Liver (tissue), 9 donors: ENCODE data around the gene ZNF587. TPM values are rescaled to one million over a fixed set of nuclear protein-coding genes. Genes with fewer than 3 reads are reported as not detected.
"Not testable (repeated sequence)": the region's sequence is repeated elsewhere in the genome, so short reads cannot be mapped to it uniquely, and the experiment has no call there.

Experiments
- DNase-seq: peaks from one replicate; pipeline ENCODE4 v3.0.0-alpha.2; 2017; ENCODE audit warnings: low spot score
- H3K27ac ChIP-seq, 2 donors: one replicate each; pipeline ENCODE4 v1.7.0; 2013; ENCODE audit warnings: inconsistent platforms in 2 of 2, low read length in 2 of 2, control low read depth in 1 of 2, low read depth in 1 of 2, mild to moderate bottlenecking in 1 of 2
- H3K27me3 ChIP-seq, 4 donors: one replicate each; pipeline versions ENCODE4 v1.6.1 to v1.7.0; 2013; ENCODE audit warnings: low read length in 3 of 4, inconsistent platforms in 1 of 4, mild to moderate bottlenecking in 1 of 4, moderate library complexity in 1 of 4; ENCODE audit not compliant: control insufficient read depth in 4 of 4, insufficient read depth in 4 of 4
- H3K36me3 ChIP-seq, 4 donors: one replicate each; pipeline versions ENCODE4 v1.6.1 to v1.7.0; 2013; ENCODE audit warnings: low read length in 3 of 4, mild to moderate bottlenecking in 3 of 4, low read depth in 1 of 4, moderate library complexity in 1 of 4; ENCODE audit not compliant: control insufficient read depth in 4 of 4, insufficient read depth in 3 of 4
- H3K4me1 ChIP-seq, 4 donors: one replicate each; pipeline versions ENCODE4 v1.6.1 to v1.7.0; 2013; ENCODE audit warnings: low read length in 3 of 4, mild to moderate bottlenecking in 3 of 4, moderate library complexity in 1 of 4; ENCODE audit not compliant: control insufficient read depth in 4 of 4, insufficient read depth in 4 of 4
- H3K4me3 ChIP-seq, 3 donors: one replicate each; pipeline versions ENCODE4 v1.6.1 to v1.7.0; 2013; ENCODE audit warnings: low read length in 3 of 3, control low read depth in 1 of 3, low read depth in 1 of 3, mild to moderate bottlenecking in 1 of 3
- H3K9ac ChIP-seq, 2 donors: one replicate each; pipeline ENCODE4 v1.7.0; 2013; ENCODE audit warnings: low read length in 2 of 2, mild to moderate bottlenecking in 2 of 2, moderate library complexity in 2 of 2, control low read depth in 1 of 2, low read depth in 1 of 2
- H3K9me3 ChIP-seq, 4 donors: one replicate each; pipeline versions ENCODE4 v1.6.1 to v1.7.0; 2013; ENCODE audit warnings: low read length in 3 of 4; ENCODE audit not compliant: control insufficient read depth in 4 of 4
- ATF3 ChIP-seq: IDR thresholded peaks from 2 replicates; pipeline ENCODE4 v1.6.1; 2016; ENCODE audit warnings: antibody characterized with exemption
- EGR1 ChIP-seq, 2 donors: IDR thresholded peaks; 2 replicates each; pipeline ENCODE4 v1.6.1; 2016 to 2018; ENCODE audit warnings: antibody characterized with exemption in 2 of 2, low read depth in 2 of 2
- GABPA ChIP-seq, 2 donors: IDR thresholded peaks in 1 of 2; conservative IDR thresholded peaks in 1 of 2; 2 replicates each; pipeline ENCODE4 v1.6.1; 2016; ENCODE audit warnings: antibody characterized with exemption in 2 of 2, mild to moderate bottlenecking in 1 of 2, moderate library complexity in 1 of 2
- HNF4A ChIP-seq, 2 donors: conservative IDR thresholded peaks; 2 replicates each; pipeline ENCODE4 v1.6.1; 2016; ENCODE audit warnings: antibody characterized with exemption in 2 of 2, mild to moderate bottlenecking in 2 of 2
- HNF4G ChIP-seq: IDR thresholded peaks from 2 replicates; pipeline ENCODE4 v1.6.1; 2016; ENCODE audit warnings: antibody characterized with exemption
- JUND ChIP-seq, 2 donors: IDR thresholded peaks; 2 replicates each; pipeline ENCODE4 v1.6.1; 2016; ENCODE audit warnings: antibody characterized with exemption in 2 of 2
- MAX ChIP-seq: IDR thresholded peaks from 2 replicates; pipeline ENCODE4 v1.6.1; 2016; ENCODE audit warnings: antibody characterized with exemption
- NR2F2 ChIP-seq: IDR thresholded peaks from 2 replicates; pipeline ENCODE4 v1.6.1; 2016; ENCODE audit warnings: antibody characterized with exemption
- RAD21 ChIP-seq, 2 donors: IDR thresholded peaks; 2 replicates each; pipeline ENCODE4 v1.6.1; 2016; ENCODE audit warnings: antibody characterized with exemption in 2 of 2, mild to moderate bottlenecking in 2 of 2
- RXRA ChIP-seq, 2 donors: IDR thresholded peaks; 2 replicates each; pipeline ENCODE4 v1.6.1; 2017 to 2018; ENCODE audit warnings: antibody characterized with exemption in 2 of 2, mild to moderate bottlenecking in 1 of 2
- SP1 ChIP-seq: IDR thresholded peaks from 2 replicates; pipeline ENCODE4 v1.6.1; 2018; ENCODE audit warnings: antibody characterized with exemption, mild to moderate bottlenecking
- TAF1 ChIP-seq: conservative IDR thresholded peaks from 2 replicates; pipeline ENCODE4 v1.6.1; 2016; ENCODE audit warnings: antibody characterized with exemption, mild to moderate bottlenecking
- YY1 ChIP-seq: IDR thresholded peaks from 2 replicates; pipeline ENCODE4 v1.6.1; 2016; ENCODE audit warnings: antibody characterized with exemption, mild to moderate bottlenecking
- ZBTB33 ChIP-seq: IDR thresholded peaks from 2 replicates; pipeline ENCODE4 v1.6.1; 2016; ENCODE audit warnings: antibody characterized with exemption
- WGBS: extraction: QIAGEN DNeasy Blood & Tissue Kit; methylation state at CpG from one replicate; pipeline ENCODE4 v1.1.7; 2013; 5-methylcytosine and 5-hydroxymethylcytosine counted together
- polyA plus RNA-seq, 2 donors: library from polyadenylated mRNA; stranded (reverse) in 1 of 2; unstranded in 1 of 2; fragments of 200-250 nt in 1 of 2; fragments of >200 nt in 1 of 2; fragmentation: Nextera tagmentation in 1 of 2; extraction: Ambion mirVana in 1 of 2; gene quantifications; one replicate each; pipeline versions ENCODE4 v1.2.1 to v1.2.3, GENCODE V29; 2013 to 2015
- total RNA-seq, 2 donors: library from RNA; depleted of rRNA; stranded (reverse); fragments of >200 nt; gene quantifications; one replicate each; pipeline ENCODE4 v1.2.3, GENCODE V29; 2014
- TF ChIP-seq, protein P1 (sequence below): IDR thresholded peaks from 2 replicates; pipeline ENCODE4 v1.6.1; 2016; ENCODE audit warnings: antibody characterized with exemption, mild to moderate bottlenecking
- donor health status: healthy.
- donor health status: healthy.
- donor health status: healthy.
- donor health status: healthy.
- donor health status: healthy.

ZNF587 gene
- total and polyA plus RNA-seq, 4 donors: 2.7 to 27.8 (median 9.2) TPM

GRCh38 chr19:57812226-57812625 lies 37.4 kb upstream of the ZNF587 start (continued):
- no peak for TF ChIP-seq NR2F2

GRCh38 chr19:57812975-57813820 lies 36.5 kb upstream of the ZNF587 start:
- not testable (repeated sequence) for H3K9ac ChIP-seq, DNase-seq, H3K27ac ChIP-seq, H3K9me3 ChIP-seq, H3K27me3 ChIP-seq
- Histone ChIP-seq H3K4me3 (peak overlapping the region in 1 of 3 donors; percentile 63), H3K4me1 (peaks cover 2 to 27% (median 8%) of the 10 kb centered on the region in 4 donors), H3K36me3 (peaks cover 0 to 14% (median 12%) of the 10 kb centered on the region in 4 donors)
- WGBS: 87% methylated on average over 13 of the region's 13 CpGs

DNA sequence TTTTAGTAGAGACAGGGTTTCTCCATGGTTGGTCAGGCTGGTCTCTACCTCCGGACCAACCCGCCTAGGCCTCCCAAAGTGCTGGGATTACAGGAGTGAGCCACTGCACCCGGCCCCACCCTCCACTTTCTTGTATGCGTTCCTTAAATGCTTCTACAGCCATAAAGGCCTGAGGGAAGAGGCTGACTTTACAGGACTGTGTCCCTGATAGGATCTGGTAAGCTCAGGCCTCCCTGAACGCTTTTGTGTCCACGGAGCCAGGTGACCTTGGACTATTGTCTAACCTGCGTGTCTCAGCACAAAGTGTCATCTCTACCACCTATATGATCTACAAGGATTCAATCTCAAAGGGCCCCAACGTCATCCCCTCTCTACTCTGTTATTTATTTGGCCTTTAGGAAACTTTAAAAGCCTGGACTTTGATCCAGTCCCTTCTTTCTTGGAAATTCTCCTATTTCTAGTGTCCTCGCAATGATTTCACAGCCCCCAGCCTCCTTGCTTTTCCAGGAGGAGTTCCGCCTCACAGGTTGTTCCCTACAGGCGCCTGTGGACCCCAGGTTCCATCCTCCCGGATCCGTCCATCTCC lies 35.6 kb upstream of the ZNF587 start:
- peak overlapping the region; percentile 63 to 86 (median 85) for H3K4me3 ChIP-seq
- no peaks in the 10 kb centered on the region for H3K27me3 ChIP-seq
- TF ChIP-seq HNF4A (conservative IDR thresholded peaks at IDR 0.05) (peak in 1 of 2 donors; percentile 42), GABPA (IDR thresholded peaks at IDR 0.05 in 1 of 2, conservative IDR thresholded peaks at IDR 0.05 in 1 of 2) (no peak)
- H3K4me1 ChIP-seq: peaks cover 2 to 27% (median 8%) of the 10 kb centered on the region in 4 donors
- WGBS: 16% methylated on average over 13 of the region's 13 CpGs
- peak overlapping the region; percentile 67 to 82 for H3K27ac ChIP-seq
- peaks cover 0 to 11% (median 7%) of the 10 kb centered on the region in 4 donors for H3K36me3 ChIP-seq
- no peak for DNase-seq
- no peaks in the 10 kb centered on the region for H3K9me3 ChIP-seq
- H3K9ac ChIP-seq: peak overlapping the region; percentile 70 to 95

DNA sequence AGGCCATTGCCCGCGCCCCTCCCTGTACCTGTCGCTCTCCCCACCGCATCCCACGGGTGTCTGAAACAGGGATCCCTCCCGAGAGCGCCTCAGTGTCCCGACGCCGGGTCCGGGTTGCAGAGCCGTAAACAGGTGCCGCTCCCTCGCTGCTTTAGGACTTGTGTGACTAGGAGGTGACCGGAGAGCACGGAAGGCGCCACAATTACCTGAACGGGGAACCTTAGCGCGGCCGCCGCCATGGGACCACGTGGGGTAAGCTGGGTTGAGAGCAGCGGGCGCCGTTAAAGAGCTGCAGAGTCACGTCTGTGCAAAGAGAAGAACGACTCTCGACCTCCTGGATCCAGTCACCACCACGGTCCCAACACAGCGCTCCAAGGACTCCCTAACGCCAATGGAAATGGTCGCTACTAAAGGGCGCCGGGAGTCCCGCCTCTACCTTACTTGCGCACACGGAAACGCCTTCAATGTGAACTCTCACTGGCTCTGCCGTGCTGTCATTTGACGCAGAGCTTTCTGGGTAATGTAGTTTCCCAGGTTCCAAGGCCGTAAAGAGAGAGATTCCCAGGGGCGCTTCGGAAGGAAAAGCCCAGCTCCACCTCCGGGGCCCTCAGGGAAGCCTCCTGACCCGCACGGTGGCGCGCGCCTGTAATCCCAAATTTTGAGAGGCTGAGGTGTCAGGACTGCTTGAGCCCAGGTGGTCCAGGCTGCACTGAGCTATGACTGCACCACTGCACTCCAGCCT lies 35.0 kb upstream of the ZNF587 start, which contains the start of gene ZNF552:
TSS of gene ZNF552 (minus strand) at position 409 of the 742 bp plus-strand sequence. CDS start at position 239, 170 bp downstream.
- H3K9me3 ChIP-seq: no peaks in the 10 kb centered on the region
- under 1% methylated on average over 50 of the region's 50 CpGs for WGBS
- peak within 1 kb of the TSS; percentile 67 to 82 for H3K27ac ChIP-seq
- H3K9ac ChIP-seq: peak within 1 kb of the TSS; percentile 70 to 95
- peak; percentile 84 for DNase-seq
- H3K27me3 ChIP-seq: no peaks in the 10 kb centered on the region
- H3K36me3 ChIP-seq: peaks cover 0 to 8% (median 2%) of the 10 kb centered on the region in 4 donors
- peaks cover 2 to 27% (median 8%) of the 10 kb centered on the region in 4 donors for H3K4me1 ChIP-seq
- TF ChIP-seq TAF1 (peak; percentile 94), JUND (IDR thresholded peaks at IDR 0.05) (no peak), YY1 (peak; percentile 96), RXRA (IDR thresholded peaks at IDR 0.05) (peak; percentile 68), HNF4A (conservative IDR thresholded peaks at IDR 0.05) (peak in 1 of 2 donors; percentile 15), SP1 (peak; percentile 51), ATF3 (no peak), MAX (peak; percentile 54), ZBTB33 (peak; percentile 43), HNF4G (peak; percentile 4), EGR1 (IDR thresholded peaks at IDR 0.05; ENCODE audit: low read depth in 2 of 2) (no peak), RAD21 (IDR thresholded peaks at IDR 0.05) (peak; percentile 28 to 50), GABPA (IDR thresholded peaks at IDR 0.05 in 1 of 2, conservative IDR thresholded peaks at IDR 0.05 in 1 of 2) (peak; percentile 46 to 87)
- TF ChIP-seq, protein P1, sequence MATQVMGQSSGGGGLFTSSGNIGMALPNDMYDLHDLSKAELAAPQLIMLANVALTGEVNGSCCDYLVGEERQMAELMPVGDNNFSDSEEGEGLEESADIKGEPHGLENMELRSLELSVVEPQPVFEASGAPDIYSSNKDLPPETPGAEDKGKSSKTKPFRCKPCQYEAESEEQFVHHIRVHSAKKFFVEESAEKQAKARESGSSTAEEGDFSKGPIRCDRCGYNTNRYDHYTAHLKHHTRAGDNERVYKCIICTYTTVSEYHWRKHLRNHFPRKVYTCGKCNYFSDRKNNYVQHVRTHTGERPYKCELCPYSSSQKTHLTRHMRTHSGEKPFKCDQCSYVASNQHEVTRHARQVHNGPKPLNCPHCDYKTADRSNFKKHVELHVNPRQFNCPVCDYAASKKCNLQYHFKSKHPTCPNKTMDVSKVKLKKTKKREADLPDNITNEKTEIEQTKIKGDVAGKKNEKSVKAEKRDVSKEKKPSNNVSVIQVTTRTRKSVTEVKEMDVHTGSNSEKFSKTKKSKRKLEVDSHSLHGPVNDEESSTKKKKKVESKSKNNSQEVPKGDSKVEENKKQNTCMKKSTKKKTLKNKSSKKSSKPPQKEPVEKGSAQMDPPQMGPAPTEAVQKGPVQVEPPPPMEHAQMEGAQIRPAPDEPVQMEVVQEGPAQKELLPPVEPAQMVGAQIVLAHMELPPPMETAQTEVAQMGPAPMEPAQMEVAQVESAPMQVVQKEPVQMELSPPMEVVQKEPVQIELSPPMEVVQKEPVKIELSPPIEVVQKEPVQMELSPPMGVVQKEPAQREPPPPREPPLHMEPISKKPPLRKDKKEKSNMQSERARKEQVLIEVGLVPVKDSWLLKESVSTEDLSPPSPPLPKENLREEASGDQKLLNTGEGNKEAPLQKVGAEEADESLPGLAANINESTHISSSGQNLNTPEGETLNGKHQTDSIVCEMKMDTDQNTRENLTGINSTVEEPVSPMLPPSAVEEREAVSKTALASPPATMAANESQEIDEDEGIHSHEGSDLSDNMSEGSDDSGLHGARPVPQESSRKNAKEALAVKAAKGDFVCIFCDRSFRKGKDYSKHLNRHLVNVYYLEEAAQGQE: peak; percentile 76
- peak within 1 kb of the TSS; percentile 63 to 86 (median 85) for H3K4me3 ChIP-seq
